Activated gamma-delta T cell treated with Interleukin-2 at 50 U/mL for 16 hours (primary cell): ENCODE measurements around the gene ALDH3B1.
A peak's percentile ranks its signal among the peaks of the same experiment; 100 is the strongest.
"Not testable (repeated sequence)": the region's sequence is repeated elsewhere in the genome, so short reads cannot be mapped to it uniquely, and the experiment has no call there.

Source experiments
- DNase-seq: peaks from one replicate; pipeline ENCODE4 v3.0.0-alpha.2; 2020

Gene ALDH3B1, protein sequence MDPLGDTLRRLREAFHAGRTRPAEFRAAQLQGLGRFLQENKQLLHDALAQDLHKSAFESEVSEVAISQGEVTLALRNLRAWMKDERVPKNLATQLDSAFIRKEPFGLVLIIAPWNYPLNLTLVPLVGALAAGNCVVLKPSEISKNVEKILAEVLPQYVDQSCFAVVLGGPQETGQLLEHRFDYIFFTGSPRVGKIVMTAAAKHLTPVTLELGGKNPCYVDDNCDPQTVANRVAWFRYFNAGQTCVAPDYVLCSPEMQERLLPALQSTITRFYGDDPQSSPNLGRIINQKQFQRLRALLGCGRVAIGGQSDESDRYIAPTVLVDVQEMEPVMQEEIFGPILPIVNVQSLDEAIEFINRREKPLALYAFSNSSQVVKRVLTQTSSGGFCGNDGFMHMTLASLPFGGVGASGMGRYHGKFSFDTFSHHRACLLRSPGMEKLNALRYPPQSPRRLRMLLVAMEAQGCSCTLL

DNA sequence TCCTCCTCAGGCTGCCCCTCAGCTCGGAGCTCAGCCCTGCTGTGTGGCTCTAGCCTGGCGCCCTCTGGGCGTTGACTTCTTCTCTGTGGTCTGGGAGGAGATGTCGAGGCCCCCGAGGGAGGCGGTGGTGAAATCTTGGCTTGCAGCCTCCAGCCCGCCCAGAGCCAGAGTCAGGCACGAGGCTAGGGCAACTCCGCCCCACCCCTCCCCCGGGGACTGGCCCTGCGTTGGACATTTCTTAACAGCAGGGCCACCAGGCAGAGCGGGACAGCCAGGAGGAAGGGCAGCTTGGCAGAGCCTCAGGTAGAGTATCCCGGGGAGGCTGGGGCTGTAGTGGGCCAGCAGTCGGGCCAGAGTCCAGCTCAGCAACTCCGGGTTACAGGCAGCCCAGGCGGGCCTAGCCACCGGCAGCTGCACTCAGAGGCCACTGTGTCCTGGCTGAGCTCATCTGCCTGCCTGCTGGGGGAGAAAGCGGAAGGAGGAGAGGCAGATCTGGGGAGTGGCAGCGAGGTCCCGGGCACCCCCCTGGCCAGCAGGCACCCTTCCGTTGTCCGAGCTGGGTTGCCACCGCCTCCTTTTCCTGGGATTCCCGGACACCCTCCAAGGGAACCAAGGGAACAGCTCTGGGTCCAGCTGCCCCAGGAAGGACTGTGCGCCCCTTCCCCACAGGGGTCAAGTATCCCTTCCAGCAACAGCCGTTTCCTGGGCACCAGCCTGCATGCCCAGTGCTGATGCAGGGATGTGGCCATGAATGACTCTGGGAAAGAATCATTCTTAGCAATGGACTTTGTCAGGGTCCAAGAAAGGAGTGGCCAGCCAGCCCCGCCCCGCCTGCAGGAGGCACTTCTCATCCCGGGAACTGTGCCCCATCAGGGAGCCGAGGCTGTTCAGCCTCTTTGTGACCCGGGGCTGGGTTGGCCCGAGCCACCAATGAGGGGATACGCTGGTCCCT, at the start of gene ALDH3B1:
ALDH3B1 (plus strand) TSS at position 238 of the 952 bp plus-strand sequence. CDS start 4,971 bp downstream, outside the sequence.
- DNase-seq = no peak

DNA sequence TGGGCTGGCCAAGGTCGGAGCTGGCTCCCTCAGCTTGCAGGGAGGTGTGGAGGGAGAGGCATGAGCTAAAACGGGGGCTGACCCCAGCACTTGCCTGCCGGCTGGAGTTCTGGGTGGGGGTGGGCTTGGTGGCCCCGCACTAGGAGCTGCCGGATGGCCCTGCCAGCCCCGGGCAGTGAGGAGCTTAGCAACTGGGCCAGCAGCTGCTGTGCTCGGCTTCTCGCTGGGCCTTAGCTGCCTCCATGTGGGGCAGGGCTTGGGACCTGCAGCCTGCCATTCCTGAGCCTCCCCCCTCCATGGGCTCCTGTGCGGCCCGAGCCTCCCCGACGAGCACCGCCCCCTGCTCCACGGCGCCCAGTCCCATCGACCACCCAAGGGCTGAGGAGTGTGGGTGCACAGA, 46.9 kb upstream of the ALDH3B1 start:
- not testable (repeated sequence) for DNase-seq

DNA sequence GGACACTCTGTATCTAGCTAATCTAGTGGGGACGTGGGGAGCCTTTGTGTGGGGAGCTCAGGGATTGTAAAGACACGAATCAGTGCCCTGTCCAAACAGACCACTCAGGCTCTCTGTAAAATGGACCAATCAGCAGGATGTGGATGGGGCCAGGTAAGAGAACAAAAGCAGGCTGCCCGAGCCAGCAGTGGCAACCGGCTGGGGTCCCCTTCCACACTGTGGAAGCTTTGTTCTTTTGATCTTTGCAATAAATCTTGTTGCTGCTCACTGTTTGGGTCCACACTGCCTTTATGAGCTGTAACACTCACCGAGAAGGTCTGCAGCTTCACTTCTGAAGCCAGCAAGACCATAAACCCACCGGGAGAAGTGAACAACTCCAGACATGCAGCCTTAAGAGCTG, 46.2 kb upstream of the ALDH3B1 start:
- not testable (repeated sequence) for DNase-seq

DNA sequence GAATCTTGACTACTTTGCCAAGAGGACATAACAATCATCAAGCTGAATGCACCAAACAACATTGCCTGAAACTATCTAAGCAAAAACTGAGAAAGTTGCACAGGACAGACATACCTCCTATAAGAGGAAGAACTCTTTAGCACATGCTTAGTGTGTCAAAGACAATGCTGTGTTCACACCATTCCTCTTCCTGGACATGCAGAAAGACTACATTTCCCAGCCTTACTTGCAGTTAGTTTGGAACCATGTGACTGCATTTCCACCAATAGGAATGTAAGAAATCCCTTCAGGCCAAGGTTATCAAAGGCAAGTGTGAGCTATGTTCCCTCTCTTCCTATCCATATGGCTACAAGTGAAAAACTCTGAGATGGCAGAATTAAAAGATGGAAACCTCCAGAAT, 45.4 kb upstream of the ALDH3B1 start:
- DNase-seq = not testable (repeated sequence)

DNA sequence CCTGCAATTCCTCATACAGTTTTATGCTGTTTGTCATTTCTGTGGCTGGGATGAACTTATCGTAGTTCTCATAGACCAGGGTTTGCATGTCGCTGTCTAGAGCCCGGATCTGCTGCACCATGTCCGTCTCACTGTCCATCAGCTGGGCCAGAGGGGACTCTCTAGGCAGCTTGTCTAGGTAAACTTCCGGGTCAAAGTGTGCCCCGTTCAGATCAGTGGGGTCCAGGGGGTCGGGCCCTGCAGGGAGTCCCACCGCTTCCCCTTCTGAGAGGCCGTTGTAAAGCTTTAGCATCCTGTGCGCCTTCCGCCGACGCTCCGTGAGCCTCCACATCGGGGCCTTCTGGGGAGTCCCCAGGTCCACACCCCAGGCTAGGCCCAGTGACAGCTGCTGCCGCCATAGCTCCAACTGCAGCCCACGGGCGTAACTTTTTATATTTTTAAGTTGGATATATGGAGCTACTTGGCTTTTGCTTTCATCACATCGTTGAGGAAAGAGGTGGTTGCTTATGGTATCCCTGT, 44.2 kb upstream of the ALDH3B1 start:
- DNase-seq = not testable (repeated sequence)

DNA sequence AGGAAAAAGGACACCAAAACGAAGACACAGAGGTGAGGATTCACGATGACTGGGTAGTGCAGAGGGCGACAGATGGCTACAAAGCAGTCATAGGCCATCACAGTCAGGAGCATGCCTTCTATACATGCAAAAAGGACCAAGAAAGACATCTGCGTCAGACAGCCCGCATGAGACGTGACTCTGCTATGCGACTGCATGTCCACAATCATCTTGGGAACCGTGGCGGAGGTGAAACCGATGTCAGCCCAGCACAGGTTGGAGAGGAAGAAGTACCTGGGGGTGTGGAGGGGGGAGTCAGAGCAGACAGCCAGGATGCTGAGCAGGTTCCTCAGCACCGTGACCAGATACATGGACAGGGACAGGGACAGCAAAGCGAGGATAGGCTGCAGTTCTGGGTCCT, 35.4 kb upstream of the ALDH3B1 start:
- DNase-seq = not testable (repeated sequence)

DNA sequence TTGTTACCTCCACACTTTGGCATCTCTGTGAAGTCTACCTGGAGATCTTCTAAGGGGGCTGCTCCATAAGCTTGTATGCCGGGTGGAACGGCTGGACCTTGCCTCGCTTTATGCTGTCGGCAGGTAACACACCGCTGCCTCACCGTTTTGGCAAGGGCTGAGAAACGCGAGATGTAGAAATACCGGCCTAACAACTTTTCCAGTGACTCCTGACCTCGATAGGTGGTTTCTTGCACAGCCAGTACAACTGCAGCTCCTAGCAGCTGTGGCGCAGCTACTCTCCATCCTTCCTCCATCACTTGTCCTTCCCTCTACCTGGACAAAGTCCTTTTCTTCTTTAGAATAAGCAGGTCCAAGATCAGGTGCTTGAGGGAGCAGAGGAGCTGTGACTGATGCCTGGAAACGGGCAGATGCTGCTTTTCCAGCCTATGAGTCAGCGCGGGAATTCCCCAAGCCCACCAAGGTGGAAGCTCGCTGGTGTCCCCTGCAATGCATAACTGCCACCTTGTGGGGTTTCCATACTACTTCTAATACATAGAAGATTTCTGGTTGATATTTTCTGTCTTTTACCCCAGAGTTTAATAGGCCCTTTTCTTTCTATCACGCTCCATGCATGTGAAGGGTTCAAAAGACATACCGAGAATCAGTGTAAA, 31.2 kb upstream of the ALDH3B1 start:
- not testable (repeated sequence) for DNase-seq

DNA sequence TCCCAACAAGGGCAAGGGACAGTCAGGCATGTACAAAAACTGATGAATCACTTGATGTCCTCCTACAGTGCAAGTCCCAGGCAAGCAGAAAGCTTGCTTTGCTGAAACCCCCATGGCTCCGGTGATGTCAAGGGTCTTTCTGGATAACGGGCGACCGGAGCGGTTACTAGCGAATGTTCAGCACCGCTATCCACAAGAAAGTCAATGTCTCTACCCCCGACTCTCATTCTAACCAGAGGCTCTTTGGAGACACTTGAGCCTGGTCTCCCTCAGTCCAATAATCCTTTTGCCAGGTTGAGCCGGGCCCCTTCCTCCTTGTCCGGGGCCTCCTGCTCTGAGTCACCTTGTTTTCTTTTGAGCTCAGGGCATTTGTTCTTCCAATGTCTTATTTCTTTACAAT, 28.9 kb upstream of the ALDH3B1 start:
- DNase-seq = not testable (repeated sequence)

DNA sequence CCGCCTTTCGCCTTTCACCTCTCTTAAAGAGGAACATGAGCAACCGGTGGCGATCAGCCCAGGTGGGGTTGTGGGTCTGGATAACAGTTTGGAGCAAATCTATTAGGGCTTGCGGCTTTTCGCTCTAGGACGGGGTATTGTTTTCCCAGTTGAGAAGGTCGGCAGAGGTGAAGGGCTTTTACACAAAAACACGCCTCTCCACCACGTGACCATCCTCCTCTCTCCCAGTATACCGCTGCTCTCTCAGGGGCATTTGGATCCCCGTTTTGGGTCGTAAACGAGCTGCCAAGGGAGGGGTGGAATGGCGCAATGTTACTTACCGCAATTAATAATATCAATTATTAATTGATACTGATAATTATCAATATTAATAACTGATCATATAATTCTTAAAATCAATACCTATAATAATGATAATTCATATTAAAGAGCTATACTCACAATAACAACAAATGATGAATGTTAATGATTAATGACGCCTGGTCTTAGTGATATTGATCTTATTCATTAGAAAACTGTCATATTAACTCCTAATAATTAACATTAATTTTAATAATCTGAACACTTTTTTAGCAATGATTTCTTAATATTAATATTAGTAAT, 27.8 kb upstream of the ALDH3B1 start:
- DNase-seq = not testable (repeated sequence)

DNA sequence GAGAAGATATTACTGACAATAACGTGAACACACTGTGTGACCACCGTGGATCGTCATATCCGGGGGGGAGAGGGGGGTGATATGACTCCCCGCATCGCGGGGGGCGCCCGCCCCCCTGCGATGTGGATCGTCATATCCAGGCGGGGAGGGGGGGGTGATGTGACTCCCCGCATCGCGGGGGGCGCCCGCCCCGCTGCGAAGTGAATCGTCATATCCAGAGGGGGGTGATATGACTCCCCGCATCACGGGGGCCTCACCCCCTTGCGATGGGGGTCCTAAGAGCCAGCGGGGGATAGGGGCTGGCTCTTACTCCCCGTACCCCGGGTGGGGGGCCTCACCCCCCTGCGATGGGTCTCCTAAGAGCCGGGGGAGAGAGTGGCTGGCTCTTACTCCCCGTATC, 26.2 kb upstream of the ALDH3B1 start:
- DNase-seq = no peak

DNA sequence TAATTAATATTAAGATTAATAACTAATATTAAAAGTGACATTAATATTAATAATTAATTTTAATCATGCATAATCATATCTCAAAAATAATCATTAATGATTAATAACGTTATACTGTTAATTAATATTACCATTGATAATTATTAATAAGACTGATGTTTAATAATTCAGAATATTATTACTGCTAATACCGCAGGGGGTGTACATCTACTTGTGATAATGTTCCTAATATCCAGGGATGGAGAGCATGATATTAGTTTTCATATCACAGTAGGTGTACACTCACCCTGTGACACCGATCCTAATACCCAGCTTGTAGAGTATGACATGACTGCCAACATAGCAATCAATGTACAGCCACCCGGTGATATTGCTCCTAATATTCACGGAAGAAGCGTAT, 24.8 kb upstream of the ALDH3B1 start:
- DNase-seq = not testable (repeated sequence)

DNA sequence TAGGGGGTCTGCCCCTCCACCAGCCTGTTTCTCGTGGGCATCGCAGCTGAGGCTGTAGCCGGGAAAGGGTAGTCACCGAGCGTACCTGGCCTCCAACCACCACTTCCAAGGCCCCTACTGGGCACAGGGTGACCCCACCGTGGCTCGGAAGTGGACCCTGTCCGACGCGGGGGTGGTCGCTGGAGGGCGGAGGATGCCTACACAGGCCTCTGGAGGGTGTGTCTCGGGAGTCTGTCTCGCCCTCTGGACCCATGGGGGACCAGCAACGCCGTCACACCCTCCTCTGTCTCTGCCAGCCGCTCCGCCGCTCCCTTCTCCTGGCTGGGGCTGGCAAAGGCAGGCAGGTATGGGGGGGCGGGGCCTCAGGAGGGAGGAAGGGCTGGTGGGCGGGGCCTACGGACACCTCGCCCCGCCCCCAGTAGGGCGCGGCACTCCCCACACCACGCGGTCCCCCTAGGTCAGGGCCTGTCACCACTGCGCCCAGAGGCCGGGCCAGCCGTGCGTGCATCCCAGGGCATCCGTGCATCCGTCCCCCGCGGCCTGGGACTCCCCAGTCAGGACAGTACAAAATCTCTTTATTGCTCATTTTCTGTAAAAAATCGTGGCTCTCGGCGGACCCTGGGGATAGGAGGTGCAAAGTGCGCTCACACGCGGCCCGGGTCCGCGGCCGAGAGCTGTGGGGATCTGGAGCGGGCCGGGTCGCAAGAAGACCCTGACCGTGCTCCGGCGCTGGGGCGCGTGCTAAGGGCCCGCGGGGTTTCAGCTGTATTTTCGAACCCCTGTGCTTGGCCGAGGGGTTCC, 19.4 kb upstream of the ALDH3B1 start:
- DNase-seq = not testable (repeated sequence)

DNA sequence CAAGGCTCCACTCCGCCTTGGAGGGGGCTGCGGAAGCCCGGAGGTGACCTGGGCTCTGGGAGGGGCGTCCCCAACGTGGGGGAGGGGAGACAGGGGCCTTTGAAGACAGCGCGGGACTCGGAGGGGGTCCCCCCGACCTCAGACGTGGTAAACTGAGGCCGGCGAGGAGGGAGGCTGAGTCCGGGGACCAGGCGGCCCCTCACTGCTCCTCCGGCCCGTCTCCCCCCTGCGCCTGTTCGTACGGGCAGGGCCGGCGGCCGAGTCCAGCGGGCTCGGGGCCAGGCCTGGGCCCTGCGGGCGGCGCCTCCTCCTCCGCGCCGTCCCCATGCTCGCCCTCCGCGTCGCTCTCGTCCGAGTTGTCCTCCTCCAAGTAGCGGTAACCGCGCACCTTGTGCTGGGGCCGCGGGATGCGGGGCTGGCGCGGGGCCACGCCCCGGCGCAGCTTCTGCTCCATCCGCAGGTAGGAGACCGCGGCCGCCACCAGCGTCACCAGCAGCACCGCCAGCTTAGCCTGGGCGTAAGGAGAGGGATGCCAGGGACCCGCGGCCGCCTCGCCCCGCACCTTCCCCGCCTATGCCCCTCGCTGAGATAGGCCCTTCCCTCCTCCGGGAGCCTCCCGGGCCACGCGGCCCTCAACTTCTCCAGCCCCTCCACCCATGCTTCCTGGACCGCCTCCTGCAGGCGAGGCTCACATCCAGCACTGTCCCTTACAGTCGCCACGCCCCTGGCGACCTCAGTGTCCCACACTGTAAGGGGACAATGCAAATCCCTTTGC, 18.6 kb upstream of the ALDH3B1 start:
- not testable (repeated sequence) for DNase-seq

DNA sequence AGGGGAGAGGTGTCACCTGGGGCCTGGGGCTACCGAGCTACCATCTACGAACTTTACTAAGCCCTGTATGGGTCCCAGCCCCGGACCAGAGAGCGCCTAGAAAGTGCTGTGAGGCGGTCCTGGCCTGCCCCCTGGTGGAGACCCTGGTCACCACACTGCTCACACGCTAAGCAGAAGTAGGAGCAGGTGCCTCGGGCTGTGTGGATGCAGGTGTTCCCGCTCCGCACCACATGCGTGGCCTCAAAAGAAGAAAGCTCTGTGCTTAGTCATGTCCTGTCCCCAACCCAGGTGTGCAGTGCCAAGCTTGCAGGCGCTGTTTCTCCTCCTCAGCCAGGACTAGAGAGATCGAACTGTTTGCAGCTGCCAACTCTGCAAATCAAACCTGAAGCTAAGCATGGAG, 16.3 kb upstream of the ALDH3B1 start:
- peak; percentile 26 for DNase-seq

DNA sequence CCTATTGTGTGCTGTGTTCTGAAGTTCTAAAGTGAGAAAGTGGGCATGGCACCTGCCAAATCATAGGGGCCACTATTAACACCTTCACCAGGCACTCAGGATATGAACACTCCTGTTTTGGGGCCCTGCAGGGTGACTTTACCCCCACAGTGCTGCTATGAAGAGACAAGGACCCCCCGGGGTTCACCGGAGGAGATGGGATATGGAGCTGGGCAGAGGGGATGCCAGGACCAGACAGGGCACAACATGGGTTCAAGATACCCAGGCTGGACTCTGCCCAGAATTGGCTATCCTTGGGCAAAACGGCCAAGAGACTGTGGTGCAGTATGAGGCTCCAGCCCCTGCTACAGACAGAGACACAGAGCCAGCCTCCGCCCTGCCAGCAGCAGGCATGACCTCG, 15.7 kb upstream of the ALDH3B1 start:
- DNase-seq = not testable (repeated sequence)

DNA sequence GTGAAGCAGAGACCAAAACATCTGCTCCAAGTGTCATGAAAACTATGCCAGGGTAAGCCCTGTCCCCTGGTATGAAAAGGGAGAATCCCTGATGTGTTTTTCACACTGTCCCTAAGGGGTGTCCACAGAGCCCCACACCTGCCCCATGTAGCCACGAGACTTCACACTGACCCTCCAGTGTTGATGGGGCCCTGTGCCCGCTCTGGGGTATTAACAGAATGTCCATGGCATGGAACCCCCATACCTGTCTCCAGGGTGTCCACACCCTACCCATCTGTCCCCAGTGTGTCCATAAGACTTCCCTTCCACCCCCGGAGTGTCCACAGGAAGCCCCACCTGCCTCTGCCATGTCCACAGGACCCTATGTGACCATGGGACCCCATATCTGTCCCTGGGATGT, 15.0 kb upstream of the ALDH3B1 start:
- not testable (repeated sequence) for DNase-seq

DNA sequence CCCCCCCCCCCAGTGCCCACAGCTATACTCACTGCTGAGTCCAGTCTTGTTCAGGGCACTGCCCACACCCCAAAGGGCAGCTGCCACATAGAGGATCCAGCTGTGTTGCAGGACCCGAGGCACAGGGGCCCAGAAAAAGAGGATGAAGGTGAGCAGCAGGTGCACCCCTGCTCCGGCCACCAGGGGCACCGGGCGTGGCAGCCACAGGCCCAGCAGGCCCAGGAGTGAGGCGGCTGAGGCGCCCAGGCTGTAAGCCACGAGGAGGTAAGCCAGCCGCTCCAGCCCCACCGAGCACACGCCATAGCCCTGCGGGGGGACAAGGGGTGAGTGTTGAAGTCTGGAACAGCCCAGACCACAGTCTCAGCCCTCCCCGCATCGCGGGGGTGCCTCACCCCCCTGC, 14.5 kb upstream of the ALDH3B1 start:
- DNase-seq = not testable (repeated sequence)

DNA sequence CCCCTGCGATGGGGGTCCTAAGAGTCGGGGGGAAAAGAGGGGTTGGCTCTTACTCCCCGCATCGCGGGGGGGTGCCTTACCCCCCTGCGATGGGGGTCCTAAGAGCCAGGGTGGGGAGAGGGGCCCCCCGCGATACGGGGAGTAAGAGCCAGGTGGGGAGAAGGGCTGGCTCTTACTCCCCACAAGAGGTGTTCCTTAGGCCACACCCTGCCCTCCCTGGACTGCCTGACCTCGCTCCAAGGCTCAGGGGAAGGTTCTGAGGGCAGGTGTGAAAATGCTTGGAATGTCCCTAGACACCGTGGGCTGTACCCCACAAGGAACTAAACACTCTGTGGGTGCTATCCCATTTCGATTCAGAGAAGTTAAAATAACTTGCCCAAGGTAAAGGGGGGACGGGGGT, 14.1 kb upstream of the ALDH3B1 start:
- DNase-seq = no peak

DNA sequence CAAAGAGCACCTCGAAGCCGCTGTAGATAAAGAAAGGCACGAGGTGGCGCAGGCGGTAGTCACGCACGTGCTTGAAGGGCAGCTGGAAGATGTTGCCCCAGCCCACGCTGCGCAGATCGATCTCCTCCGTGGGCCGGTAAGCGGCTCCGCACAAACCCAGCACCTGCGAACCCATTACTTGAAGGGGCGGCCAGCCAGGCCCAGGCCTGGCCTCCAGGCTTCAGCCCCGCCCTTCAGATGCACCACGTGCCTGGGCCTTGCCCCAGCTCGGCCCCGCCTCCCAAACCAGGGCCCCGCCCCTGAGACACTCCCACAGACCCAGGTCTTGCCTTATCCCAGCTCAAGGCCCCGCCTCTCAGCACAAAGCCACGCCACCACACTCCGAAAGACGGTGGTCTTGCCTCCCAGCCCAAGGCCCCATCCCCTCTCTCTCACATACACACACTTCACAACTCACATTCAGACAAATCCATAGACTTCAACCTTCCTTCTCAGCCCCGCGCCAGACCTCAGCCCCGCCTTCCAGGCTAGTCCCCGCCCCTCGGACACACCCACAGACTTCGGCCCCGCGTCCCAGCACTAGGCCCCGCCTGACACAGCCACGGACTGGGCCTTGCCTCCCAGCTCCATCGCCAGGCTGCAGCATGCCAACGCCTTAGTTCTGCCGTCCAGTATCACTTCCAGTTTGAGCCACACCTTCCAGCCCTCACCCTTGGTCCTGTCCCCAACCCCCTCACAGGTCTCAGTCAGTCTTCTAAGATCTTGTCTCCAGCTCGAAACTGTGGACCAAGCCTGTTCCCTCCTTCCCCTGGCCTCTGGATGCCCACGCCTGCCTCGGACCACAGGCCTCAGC, 13.3 kb upstream of the ALDH3B1 start:
- no peak for DNase-seq
